Suprapubic skin (tissue), 3 donors: ENCODE measurements around the gene PDCD10.

Experiments
- POLR2AphosphoS5 ChIP-seq, 3 donors: sonication (generic); formaldehyde crosslinking; IDR thresholded peaks; one replicate each; pipeline ENCODE4 v1.6.1; 2017; ENCODE audit warnings: antibody characterized with exemption in 3 of 3
- TF ChIP-seq, protein P1 (sequence below), 2 donors: fragments of 200-600 bp in 1 of 2; fragments of 450-650 bp in 1 of 2; sonication (generic) in 1 of 2; IDR thresholded peaks; one replicate each; pipeline ENCODE4 v1.5.1; 2016 to 2019; ENCODE audit warnings: antibody characterized with exemption in 2 of 2, mild to moderate bottlenecking in 1 of 2, moderate library complexity in 1 of 2

DNA sequence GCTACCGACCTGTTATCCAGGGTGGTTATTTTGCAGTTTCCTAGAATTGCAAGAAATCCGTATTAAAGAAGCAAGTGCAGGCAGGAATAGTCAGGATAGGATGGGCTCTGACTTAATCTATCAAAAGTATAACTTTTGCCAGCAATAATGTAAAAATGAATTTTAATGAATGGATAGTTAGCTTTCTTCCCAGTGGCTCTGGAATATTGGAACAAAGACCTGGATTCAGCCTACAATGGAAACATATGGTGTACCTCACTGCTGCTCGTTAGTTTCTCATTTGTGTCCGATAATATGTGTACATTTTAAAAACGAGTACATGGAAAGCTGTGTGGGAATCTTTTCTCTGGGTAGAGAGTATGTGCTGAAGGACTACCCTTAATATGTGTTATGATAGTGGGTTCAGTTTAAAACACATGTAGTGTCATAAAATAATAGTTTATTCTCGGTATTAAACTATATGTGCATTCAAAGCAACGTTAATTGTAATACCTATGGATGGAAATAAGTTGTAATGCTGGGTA is 1.6 kb upstream of the PDCD10 start:
- TF ChIP-seq, protein P1, sequence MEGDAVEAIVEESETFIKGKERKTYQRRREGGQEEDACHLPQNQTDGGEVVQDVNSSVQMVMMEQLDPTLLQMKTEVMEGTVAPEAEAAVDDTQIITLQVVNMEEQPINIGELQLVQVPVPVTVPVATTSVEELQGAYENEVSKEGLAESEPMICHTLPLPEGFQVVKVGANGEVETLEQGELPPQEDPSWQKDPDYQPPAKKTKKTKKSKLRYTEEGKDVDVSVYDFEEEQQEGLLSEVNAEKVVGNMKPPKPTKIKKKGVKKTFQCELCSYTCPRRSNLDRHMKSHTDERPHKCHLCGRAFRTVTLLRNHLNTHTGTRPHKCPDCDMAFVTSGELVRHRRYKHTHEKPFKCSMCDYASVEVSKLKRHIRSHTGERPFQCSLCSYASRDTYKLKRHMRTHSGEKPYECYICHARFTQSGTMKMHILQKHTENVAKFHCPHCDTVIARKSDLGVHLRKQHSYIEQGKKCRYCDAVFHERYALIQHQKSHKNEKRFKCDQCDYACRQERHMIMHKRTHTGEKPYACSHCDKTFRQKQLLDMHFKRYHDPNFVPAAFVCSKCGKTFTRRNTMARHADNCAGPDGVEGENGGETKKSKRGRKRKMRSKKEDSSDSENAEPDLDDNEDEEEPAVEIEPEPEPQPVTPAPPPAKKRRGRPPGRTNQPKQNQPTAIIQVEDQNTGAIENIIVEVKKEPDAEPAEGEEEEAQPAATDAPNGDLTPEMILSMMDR (IDR thresholded peaks at IDR 0.05), result no peak
- no peak for TF ChIP-seq POLR2AphosphoS5 (IDR thresholded peaks at IDR 0.05)
